ENCODE data around the gene PRPH2.

- TF ChIP-seq CTCF (IDR thresholded peaks at IDR 0.05) (no peak), ZFX (IDR thresholded peaks at IDR 0.05; ENCODE audit: borderline replicate concordance) (no peak)
Measured at GRCh38 chr6:42748203-42748898, 26.0 kb upstream of the PRPH2 start.
